HCT116 (cell line): ENCODE data around the gene SUSD4. TPM values are rescaled to one million over a fixed set of nuclear protein-coding genes. Genes with fewer than 3 reads are reported as not detected.
"Not testable (repeated sequence)": the region's sequence is repeated elsewhere in the genome, so short reads cannot be mapped to it uniquely, and the experiment has no call there.

Experiments used
- ATAC-seq: fragments of 200-7000 bp; cut with Tn5 transposase; 2 replicates; pipeline ENCODE4 v1.9.1; 2020; ENCODE audit warnings: mild to moderate bottlenecking, moderate library complexity
- BruUV-seq: library from RNA; stranded (reverse); fragments of 400-500 nt; replicated peaks from 2 replicates; lab custom pipeline; 2021; lab: Mats Ljungman, UMichigan
- CTCF ChIA-PET: fragments of 300-600 bp; sonication (Branson Sonifier 250); formaldehyde crosslinking; loops from one replicate; lab custom pipeline; 2021; ENCODE audit warnings: antibody characterized with exemption; lab: Charles Lee
- POLR2A ChIA-PET: fragments of 300-600, 350-600 bp; sonication (Branson Sonifier 250); formaldehyde crosslinking; loops from one replicate; lab custom pipeline; 2021; ENCODE audit warnings: antibody characterized with exemption; lab: Charles Lee
- RAD21 ChIA-PET, 2 experiments: fragments of 300-600 bp; sonication (Branson Sonifier 250); formaldehyde crosslinking; loops; one replicate each; lab custom pipeline; 2023; ENCODE audit warnings: low total read pairs in 2 of 2; ENCODE audit not compliant: uncharacterized antibody in 2 of 2, unreplicated experiment in 2 of 2, low non-redundant PET in 1 of 2; lab: Charles Lee
- DNase-seq: peaks from one replicate; pipeline ENCODE4 v3.0.0-alpha.2; 2010; ENCODE audit warnings: low read depth, low spot score
- H2AFZ ChIP-seq: fragments of 200-600 bp; shearing (Covaris generic), sonication (generic); 2 replicates; pipeline ENCODE4 v1.6.1; 2017; ENCODE audit warnings: low read depth, mixed run types, mixed read lengths, antibody characterized with exemption, low read length; ENCODE audit not compliant: poor library complexity, severe bottlenecking
- H3K27ac ChIP-seq: 2 replicates; pipeline ENCODE4 v1.5.1; 2012; ENCODE audit warnings: low read depth, low read length
- H3K27me3 ChIP-seq: fragments of 200-600 bp; sonication (generic); 2 replicates; pipeline ENCODE4 v1.6.1; 2016; ENCODE audit warnings: mixed run types, low read length, mixed read lengths; ENCODE audit not compliant: insufficient read depth
- H3K36me3 ChIP-seq, 2 experiments: fragments of 200-500 bp in 1 of 2; fragments of 200-600 bp in 1 of 2; sonication (Bioruptor generic) in 1 of 2; sonication (generic) in 1 of 2; 2 replicates each; pipeline versions ENCODE4 v1.5.1 to v1.6.1; 2014 to 2016; ENCODE audit warnings: low read length in 2 of 2, inconsistent platforms in 1 of 2, mixed read lengths in 1 of 2, mixed run types in 1 of 2; ENCODE audit not compliant: insufficient read depth in 2 of 2, control insufficient read depth in 1 of 2
- H3K4me1 ChIP-seq, 2 experiments: fragments of 200-600 bp in 1 of 2; sonication (generic) in 1 of 2; 2 replicates each; pipeline versions ENCODE4 v1.5.1 to v1.6.1; 2012 to 2017; ENCODE audit warnings: low read length in 2 of 2, inconsistent platforms in 1 of 2, mild to moderate bottlenecking in 1 of 2, mixed read lengths in 1 of 2, mixed run types in 1 of 2, moderate library complexity in 1 of 2; ENCODE audit not compliant: insufficient read depth in 2 of 2, control insufficient read depth in 1 of 2
- H3K4me2 ChIP-seq: fragments of 200-600 bp; sonication (generic); 2 replicates; pipeline ENCODE4 v1.6.1; 2017; ENCODE audit warnings: mixed run types, low read length, mixed read lengths
- H3K4me3 ChIP-seq, 2 experiments: fragments of 200-600 bp in 1 of 2; sonication (generic) in 1 of 2; replicated peaks in 1 of 2; 2 replicates each; pipeline ENCODE4 v1.5.1; 2011 to 2016; ENCODE audit warnings: low read length in 2 of 2, control low read depth in 1 of 2, low read depth in 1 of 2, mild to moderate bottlenecking in 1 of 2, mixed read lengths in 1 of 2, mixed run types in 1 of 2
- H3K79me2 ChIP-seq: fragments of 200-600 bp; sonication (generic); 2 replicates; pipeline ENCODE4 v1.6.1; 2017; ENCODE audit warnings: mild to moderate bottlenecking, mixed run types, low read length, moderate library complexity, mixed read lengths; ENCODE audit not compliant: insufficient read depth
- H3K9ac ChIP-seq: fragments of 200-600 bp; sonication (generic); 2 replicates; pipeline ENCODE4 v1.6.1; 2016; ENCODE audit warnings: low read length, mixed read lengths
- H3K9me2 ChIP-seq: fragments of 200-600 bp; sonication (generic), shearing (Covaris generic); 2 replicates; pipeline ENCODE4 v1.6.1; 2017; ENCODE audit warnings: mixed run types, mild to moderate bottlenecking, moderate library complexity; ENCODE audit not compliant: insufficient read depth
- H3K9me3 ChIP-seq, 2 experiments: fragments of 200-500 bp in 1 of 2; fragments of 200-600 bp in 1 of 2; sonication (Bioruptor generic) in 1 of 2; sonication (generic) in 1 of 2; 2 replicates each; pipeline ENCODE4 v1.6.1; 2014 to 2017; ENCODE audit warnings: low read length in 2 of 2, mixed read lengths in 2 of 2, inconsistent platforms in 1 of 2, low read depth in 1 of 2, mild to moderate bottlenecking in 1 of 2, mixed run types in 1 of 2, moderate library complexity in 1 of 2; ENCODE audit not compliant: control insufficient read depth in 1 of 2, insufficient read depth in 1 of 2
- H4K20me1 ChIP-seq: fragments of 200-600 bp; sonication (generic), shearing (Covaris generic); 2 replicates; pipeline ENCODE4 v1.6.1; 2017; ENCODE audit warnings: mixed run types, mild to moderate bottlenecking, moderate library complexity; ENCODE audit not compliant: insufficient read depth
- ATF3 ChIP-seq: IDR thresholded peaks from 2 replicates; pipeline ENCODE4 v1.6.1; 2012
- CBX3 ChIP-seq: IDR thresholded peaks from 2 replicates; pipeline ENCODE4 v1.6.1; 2012; ENCODE audit warnings: low read depth
- CEBPB ChIP-seq: IDR thresholded peaks from 2 replicates; pipeline ENCODE4 v1.6.1; 2012; ENCODE audit warnings: low read depth
- CTCF ChIP-seq, 3 experiments: fragments of 200-600 bp in 1 of 3; sonication (generic) in 1 of 3; IDR thresholded peaks in 2 of 3; conservative IDR thresholded peaks in 1 of 3; 2 replicates each; pipeline ENCODE4 v1.5.1; 2012 to 2017; ENCODE audit warnings: low read depth in 2 of 3, low read length in 2 of 3, antibody characterized with exemption in 1 of 3, borderline replicate concordance in 1 of 3, control low read depth in 1 of 3, mild to moderate bottlenecking in 1 of 3, mixed read lengths in 1 of 3, mixed run types in 1 of 3, moderate library complexity in 1 of 3; ENCODE audit not compliant: insufficient read depth in 1 of 3
- EGR1 ChIP-seq: IDR thresholded peaks from 2 replicates; pipeline ENCODE4 v1.6.1; 2012; ENCODE audit warnings: low read depth
- ELF1 ChIP-seq: IDR thresholded peaks from 2 replicates; pipeline ENCODE4 v1.6.1; 2012; ENCODE audit warnings: low read depth, borderline replicate concordance
- EZH2 ChIP-seq: fragments of 200-600 bp; sonication (generic); IDR thresholded peaks from 2 replicates; pipeline ENCODE4 v1.6.1; 2017; ENCODE audit warnings: antibody characterized with exemption, mixed run types
- EZH2phosphoT487 ChIP-seq: fragments of 200-600 bp; IDR thresholded peaks from 2 replicates; pipeline ENCODE4 v1.6.1; 2018; ENCODE audit warnings: antibody characterized with exemption, borderline replicate concordance
- JUND ChIP-seq: IDR thresholded peaks from 2 replicates; pipeline ENCODE4 v1.6.1; 2012
- POLR2A ChIP-seq: IDR thresholded peaks from 2 replicates; pipeline ENCODE4 v1.7.0; 2011; ENCODE audit warnings: borderline replicate concordance; ENCODE audit not compliant: insufficient read depth, insufficient read length; ENCODE audit errors: extremely low read depth
- RAD21 ChIP-seq: IDR thresholded peaks from 2 replicates; pipeline ENCODE4 v1.6.1; 2012; ENCODE audit warnings: low read depth, mild to moderate bottlenecking
- SIN3A ChIP-seq: IDR thresholded peaks from 2 replicates; pipeline ENCODE4 v1.6.1; 2012; ENCODE audit warnings: low read depth
- SP1 ChIP-seq: IDR thresholded peaks from 2 replicates; pipeline ENCODE4 v1.6.1; 2012; ENCODE audit warnings: low read depth
- YY1 ChIP-seq: IDR thresholded peaks from 2 replicates; pipeline ENCODE4 v1.6.1; 2011; ENCODE audit warnings: low read length, low read depth, moderate library complexity, mild to moderate bottlenecking; ENCODE audit not compliant: insufficient replicate concordance; ENCODE audit errors: extremely low read depth
- ZNF274 ChIP-seq: fragments of 200-500 bp; sonication (Bioruptor generic); IDR thresholded peaks from 2 replicates; pipeline ENCODE4 v1.6.1; 2014; ENCODE audit warnings: mild to moderate bottlenecking, low read depth, low read length, inconsistent platforms
- intact Hi-C: fragments of 100-400 bp; cut with micrococcal nuclease; formaldehyde crosslinking; loops from 2 replicates; pipeline ENCODE4 v1.10.0; 2022
- total RNA-seq: library from RNA; stranded (reverse); gene quantifications from one replicate; pipeline ENCODE4 v1.2.1, GENCODE V29; 2021; ENCODE audit not compliant: unreplicated experiment

Gene SUSD4
- total RNA-seq, 1 experiment from 2014 or later: 0.59 TPM

- Histone ChIP-seq H3K4me3 (no peak overlapping the region), H3K27ac (no peak overlapping the region), H4K20me1 (no peaks in the 10 kb centered on the region), H3K9me2 (no peaks in the 10 kb centered on the region), H3K4me1 (peaks cover 7 to 10% of the 10 kb centered on the region in 2 experiments), H3K27me3 (no peaks in the 10 kb centered on the region), H3K79me2 (no peaks in the 10 kb centered on the region), H3K9ac (no peak overlapping the region), H2AFZ (no peak overlapping the region), H3K4me2 (no peak overlapping the region), H3K9me3 (no peaks in the 10 kb centered on the region), H3K36me3 (no peaks in the 10 kb centered on the region)
- POLR2A ChIA-PET: no interaction called here
- no peak for ATAC-seq
- RAD21 ChIA-PET: no interaction called here
- CTCF ChIA-PET: no interaction called here
- DNase-seq: no peak
- TF ChIP-seq ELF1: no peak
- no peak for TF ChIP-seq RAD21
- no peak for TF ChIP-seq CBX3
- no peak for TF ChIP-seq EZH2
- no peak for TF ChIP-seq EGR1
- no peak for TF ChIP-seq YY1
- no peak for TF ChIP-seq EZH2phosphoT487
- no peak for TF ChIP-seq ZNF274
- no peak for TF ChIP-seq CTCF (IDR thresholded peaks at IDR 0.05 in 2 of 3, conservative IDR thresholded peaks at IDR 0.05 in 1 of 3; ENCODE audit: borderline replicate concordance in 1 of 3, insufficient read depth in 1 of 3, low read depth in 2 of 3, low read length in 2 of 3)
- TF ChIP-seq JUND: no peak
- TF ChIP-seq SIN3A: no peak
- no peak for TF ChIP-seq POLR2A
- no peak for TF ChIP-seq SP1
- TF ChIP-seq ATF3: no peak
- no peak for TF ChIP-seq CEBPB
- intact Hi-C loops: no loop called here
- no TSS peak for BruUV-seq
These were observed 110.1 kb downstream of the SUSD4 start for GRCh38 chr1:223253916-223254315.

GRCh38 chr1:223251387-223251786 is 112.6 kb downstream of the SUSD4 start:
- BruUV-seq: not testable (repeated sequence)

More at GRCh38 chr1:223251387-223251786, 112.6 kb downstream of the SUSD4 start:
- DNase-seq, ATAC-seq, H2AFZ ChIP-seq, CTCF ChIA-PET, RAD21 ChIA-PET, H4K20me1 ChIP-seq, intact Hi-C loops, H3K27ac ChIP-seq, H3K9me3 ChIP-seq, H3K9ac ChIP-seq, H3K27me3 ChIP-seq, H3K4me1 ChIP-seq, H3K4me2 ChIP-seq, H3K79me2 ChIP-seq, H3K36me3 ChIP-seq, H3K9me2 ChIP-seq, POLR2A ChIA-PET, H3K4me3 ChIP-seq: not testable (repeated sequence)
